HL-60 (cell line): ENCODE data around the gene HAX1.

Experiments
- DNase-seq, 2 experiments: peaks; one replicate each; pipeline ENCODE4 v3.0.0-alpha.2; 2010 to 2020; ENCODE audit warnings: low read depth in 1 of 2, low spot score in 1 of 2
- H3K27ac ChIP-seq: fragments of 250-450 bp; sonication (Bioruptor Pico); replicated peaks from 2 replicates; pipeline ENCODE4 v1.5.1; 2020; ENCODE audit warnings: mild to moderate bottlenecking, moderate library complexity
- H3K27me3 ChIP-seq: fragments of 250-450 bp; sonication (Bioruptor Pico); 2 replicates; pipeline ENCODE4 v1.5.1; 2021; ENCODE audit warnings: mild to moderate bottlenecking, moderate library complexity; ENCODE audit not compliant: insufficient read depth, poor library complexity, severe bottlenecking
- H3K4me3 ChIP-seq: replicated peaks from 2 replicates; pipeline ENCODE4 v1.5.1; 2011; ENCODE audit warnings: mild to moderate bottlenecking, control low read depth, low read length; ENCODE audit not compliant: insufficient read depth
- CTCF ChIP-seq: IDR thresholded peaks from one replicate; pipeline ENCODE4 v1.5.1; 2011; ENCODE audit warnings: low read length, control low read depth, inconsistent platforms; ENCODE audit not compliant: insufficient read depth
- GABPA ChIP-seq: IDR thresholded peaks from 2 replicates; pipeline ENCODE4 v1.6.1; 2012; ENCODE audit warnings: low read depth
- POLR2AphosphoS5 ChIP-seq: IDR thresholded peaks from 2 replicates; pipeline ENCODE4 v1.6.1; 2012; ENCODE audit warnings: low read depth
- REST ChIP-seq: IDR thresholded peaks from 2 replicates; pipeline ENCODE4 v1.6.1; 2012; ENCODE audit warnings: low read depth; ENCODE audit not compliant: insufficient replicate concordance
- SPI1 ChIP-seq: IDR thresholded peaks from 2 replicates; pipeline ENCODE4 v1.6.1; 2012; ENCODE audit warnings: low read depth, mild to moderate bottlenecking, borderline replicate concordance

HAX1 gene

GRCh38 chr1:154265586-154265985 lies 6.8 kb upstream of the HAX1 start:
- no peak overlapping the region for H3K4me3 ChIP-seq
- no peak for DNase-seq
- H3K27ac ChIP-seq: no peak overlapping the region
- no peaks in the 10 kb centered on the region for H3K27me3 ChIP-seq
- TF ChIP-seq CTCF: no peak
- TF ChIP-seq SPI1: no peak
- TF ChIP-seq GABPA: no peak
- TF ChIP-seq POLR2AphosphoS5: no peak
- TF ChIP-seq REST: no peak

GRCh38 chr1:154270833-154271232 lies 1.6 kb upstream of the HAX1 start:
- DNase-seq: no peak
- H3K27ac ChIP-seq: no peak overlapping the region
- no peak for TF ChIP-seq REST
- no peak for TF ChIP-seq SPI1
- TF ChIP-seq POLR2AphosphoS5: no peak
- no peak for TF ChIP-seq CTCF
- no peak for TF ChIP-seq GABPA
- H3K4me3 ChIP-seq: no peak overlapping the region
- no peaks in the 10 kb centered on the region for H3K27me3 ChIP-seq

GRCh38 chr1:154272999-154273563 lies 652 bp downstream of the HAX1 start:
- Histone ChIP-seq H3K4me3 (peak overlapping the region; percentile 86), H3K27me3 (no peaks in the 10 kb centered on the region), H3K27ac (peak overlapping the region; percentile 76)
- no peak for DNase-seq
- TF ChIP-seq GABPA: no peak
- no peak for TF ChIP-seq REST
- no peak for TF ChIP-seq CTCF
- TF ChIP-seq SPI1: no peak
